Hematopoietic multipotent progenitor cell treated with erythropoietin and hydrocortisone succinate and interleukin-3 and kit ligand, for 6 days (in vitro differentiated cells): ENCODE measurements around the gene ECE1.

Experiments used
- DNase-seq: peaks from one replicate; pipeline ENCODE4 v3.0.0-alpha.2; 2015

Gene ECE1

GRCh38 chr1:21266119-21266774 is 24.0 kb downstream of the ECE1 start:
- DNase-seq: peak; percentile 93

- DNase-seq: no peak
Observed at GRCh38 chr1:21265644-21266043, 24.6 kb downstream of the ECE1 start.

GRCh38 chr1:21264898-21265297 is 25.4 kb downstream of the ECE1 start:
- no peak for DNase-seq

- DNase-seq: no peak
Observed at GRCh38 chr1:21263653-21264225, 26.5 kb downstream of the ECE1 start.

- no peak for DNase-seq
Observed at GRCh38 chr1:21263052-21263429, 27.2 kb downstream of the ECE1 start.

- DNase-seq: peak; percentile 62
Observed at GRCh38 chr1:21262293-21263051, 27.8 kb downstream of the ECE1 start.

- DNase-seq: peak; percentile 67
Observed at GRCh38 chr1:21261551-21262292, 28.5 kb downstream of the ECE1 start.

- no peak for DNase-seq
Observed at GRCh38 chr1:21260405-21261125, 29.7 kb downstream of the ECE1 start.

- no peak for DNase-seq
Observed at GRCh38 chr1:21259316-21260076, 30.8 kb downstream of the ECE1 start.

GRCh38 chr1:21258331-21259134 is 31.7 kb downstream of the ECE1 start:
- DNase-seq: no peak

GRCh38 chr1:21257431-21258135 is 32.7 kb downstream of the ECE1 start:
- DNase-seq: no peak

GRCh38 chr1:21256776-21257175 is 33.5 kb downstream of the ECE1 start:
- DNase-seq: no peak

- no peak for DNase-seq
Observed at GRCh38 chr1:21255943-21256320, 34.3 kb downstream of the ECE1 start.

GRCh38 chr1:21255284-21255942 is 34.9 kb downstream of the ECE1 start:
- peak; percentile 96 for DNase-seq

GRCh38 chr1:21254335-21254951 is 35.8 kb downstream of the ECE1 start:
- no peak for DNase-seq

GRCh38 chr1:21251773-21252471 is 38.3 kb downstream of the ECE1 start:
- DNase-seq: no peak

GRCh38 chr1:21249940-21250493 is 40.2 kb downstream of the ECE1 start:
- DNase-seq: no peak

GRCh38 chr1:21247892-21248715 is 42.2 kb downstream of the ECE1 start:
- no peak for DNase-seq
